ENCODE measurements around the gene C12orf75. TPM values are rescaled to one million over a fixed set of nuclear protein-coding genes. Genes with fewer than 3 reads are reported as not detected.
A peak's percentile ranks its signal among the peaks of the same experiment; 100 is the strongest.
"Not testable (repeated sequence)": the region's sequence is repeated elsewhere in the genome, so short reads cannot be mapped to it uniquely, and the experiment has no call there.

C12orf75 gene
- total RNA-seq, 1 experiment from 2014 or later, result 669 TPM

GRCh38 chr12:105310476-105311085 lies 19.9 kb upstream of the C12orf75 start:
- peak; percentile 65 for DNase-seq (ENCODE audit: low read depth)

GRCh38 chr12:105311936-105312335 lies 18.6 kb upstream of the C12orf75 start:
- peak; percentile 79 for DNase-seq (ENCODE audit: low read depth)

GRCh38 chr12:105313755-105314154 lies 16.7 kb upstream of the C12orf75 start:
- not testable (repeated sequence) for DNase-seq (ENCODE audit: low read depth)

GRCh38 chr12:105315130-105315529 lies 15.4 kb upstream of the C12orf75 start:
- DNase-seq (ENCODE audit: low read depth), result no peak

- DNase-seq (ENCODE audit: low read depth), result no peak
Observed at GRCh38 chr12:105315726-105316125, 14.8 kb upstream of the C12orf75 start.

- DNase-seq (ENCODE audit: low read depth), result peak; percentile 75
Observed at GRCh38 chr12:105316931-105317852, 13.3 kb upstream of the C12orf75 start.

GRCh38 chr12:105317942-105318621 lies 12.4 kb upstream of the C12orf75 start:
- peak; percentile 76 for DNase-seq (ENCODE audit: low read depth)

GRCh38 chr12:105318651-105319483 lies 11.6 kb upstream of the C12orf75 start:
- DNase-seq (ENCODE audit: low read depth), result no peak

- DNase-seq (ENCODE audit: low read depth), result peak; percentile 31
Observed at GRCh38 chr12:105319691-105320209, 10.7 kb upstream of the C12orf75 start.

GRCh38 chr12:105321125-105321524 lies 9.4 kb upstream of the C12orf75 start:
- no peak for DNase-seq (ENCODE audit: low read depth)

- DNase-seq (ENCODE audit: low read depth), result peak; percentile 47
Observed at GRCh38 chr12:105322070-105322469, 8.4 kb upstream of the C12orf75 start.

GRCh38 chr12:105324704-105325103 lies 5.8 kb upstream of the C12orf75 start:
- DNase-seq (ENCODE audit: low read depth), result peak; percentile 39

GRCh38 chr12:105325117-105325516 lies 5.4 kb upstream of the C12orf75 start:
- DNase-seq (ENCODE audit: low read depth), result no peak

GRCh38 chr12:105329926-105330282 lies 587 bp upstream of the C12orf75 start:
- no peak for DNase-seq (ENCODE audit: low read depth)

- peak; percentile 34 for DNase-seq (ENCODE audit: low read depth)
Observed at GRCh38 chr12:105330931-105331804, 677 bp downstream of the C12orf75 start.

GRCh38 chr12:105331805-105332251 lies 1.3 kb downstream of the C12orf75 start:
- peak; percentile 54 for DNase-seq (ENCODE audit: low read depth)

GRCh38 chr12:105332286-105332685 lies 1.8 kb downstream of the C12orf75 start:
- DNase-seq (ENCODE audit: low read depth), result peak; percentile 71

GRCh38 chr12:105332925-105333324 lies 2.4 kb downstream of the C12orf75 start:
- DNase-seq (ENCODE audit: low read depth), result no peak

- DNase-seq (ENCODE audit: low read depth), result peak; percentile 36
Observed at GRCh38 chr12:105334001-105334400, 3.5 kb downstream of the C12orf75 start.

- DNase-seq (ENCODE audit: low read depth), result peak; percentile 34
Observed at GRCh38 chr12:105334582-105334981, 4.1 kb downstream of the C12orf75 start.

Data from M059J (cell line).